Thoracic aorta (tissue), 2 donors: ENCODE measurements around the gene CELF4. TPM values are rescaled to one million over a fixed set of nuclear protein-coding genes. Genes with fewer than 3 reads are reported as not detected.

ENCODE experiments used
- ATAC-seq: fragments of 150-250 bp; one replicate; pipeline ENCODE4 v1.8.0; 2017; ENCODE audit warnings: low read depth; ENCODE audit not compliant: insufficient number of reproducible peaks, low FRiP score
- DNase-seq: peaks from one replicate; pipeline ENCODE4 v3.0.0-alpha.2; 2020; ENCODE audit warnings: low spot score
- H3K27ac ChIP-seq, 2 donors: fragments of 200-600 bp; sonication (generic); 1 replicate in 1 of 2; 2 replicates in 1 of 2; pipeline ENCODE4 v1.5.1; 2016; ENCODE audit warnings: mild to moderate bottlenecking in 2 of 2, moderate library complexity in 2 of 2
- H3K27me3 ChIP-seq: fragments of 200-600 bp; sonication (generic); replicated peaks from 2 replicates; pipeline ENCODE4 v1.6.0; 2016; ENCODE audit warnings: mild to moderate bottlenecking; ENCODE audit not compliant: insufficient read depth
- H3K36me3 ChIP-seq: fragments of 200-600 bp; sonication (generic); one replicate; pipeline ENCODE4 v1.5.1; 2016
- H3K4me1 ChIP-seq, 2 donors: fragments of 200-600 bp; sonication (generic); 1 replicate in 1 of 2; 2 replicates in 1 of 2; pipeline versions ENCODE4 v1.5.1 to v1.6.0; 2016; ENCODE audit warnings: low read depth in 2 of 2, mild to moderate bottlenecking in 1 of 2; ENCODE audit not compliant: control insufficient read depth in 1 of 2
- H3K4me3 ChIP-seq: fragments of 200-600 bp; sonication (generic); 2 replicates; pipeline ENCODE4 v1.5.1; 2016; ENCODE audit warnings: mild to moderate bottlenecking
- H3K9me3 ChIP-seq: fragments of 200-600 bp; sonication (generic); 2 replicates; pipeline ENCODE4 v1.5.1; 2016
- CTCF ChIP-seq: fragments of 200-600 bp; sonication (generic); IDR thresholded peaks from one replicate; pipeline ENCODE4 v1.5.1; 2019; ENCODE audit warnings: antibody characterized with exemption
- total RNA-seq, 2 donors: library from RNA; depleted of rRNA; stranded (reverse); fragments of >200 nt; gene quantifications; one replicate each; pipeline versions ENCODE4 v1.1.0 to v1.2.3, GENCODE V29; 2016

The CELF4 gene
- total RNA-seq, 2 donors from 2014 or later = not detected

GRCh38 chr18:37588289-37588688 is 22.7 kb upstream of the CELF4 start:
- H3K4me3 ChIP-seq = no peak overlapping the region
- H3K4me1 ChIP-seq = no peaks in the 10 kb centered on the region
- DNase-seq = no peak
- no peak overlapping the region for H3K27ac ChIP-seq
- H3K27me3 ChIP-seq = no peaks in the 10 kb centered on the region
- H3K36me3 ChIP-seq = no peaks in the 10 kb centered on the region
- no peak for TF ChIP-seq CTCF
- peaks cover 6% of the 10 kb centered on the region for H3K9me3 ChIP-seq
- no peak for ATAC-seq

GRCh38 chr18:37586656-37587225 is 21.1 kb upstream of the CELF4 start:
- H3K27ac ChIP-seq = no peak overlapping the region
- H3K4me3 ChIP-seq = no peak overlapping the region
- no peak for ATAC-seq
- no peaks in the 10 kb centered on the region for H3K27me3 ChIP-seq
- DNase-seq = no peak
- TF ChIP-seq CTCF = no peak
- H3K36me3 ChIP-seq = no peaks in the 10 kb centered on the region
- H3K9me3 ChIP-seq = peaks cover 6% of the 10 kb centered on the region
- no peaks in the 10 kb centered on the region for H3K4me1 ChIP-seq

- Histone ChIP-seq H3K36me3 (no peaks in the 10 kb centered on the region), H3K9me3 (no peaks in the 10 kb centered on the region), H3K27ac (no peak overlapping the region), H3K4me3 (no peak overlapping the region), H3K4me1 (no peaks in the 10 kb centered on the region), H3K27me3 (no peaks in the 10 kb centered on the region)
- TF ChIP-seq CTCF = no peak
- ATAC-seq (no peak), DNase-seq (no peak)
Observed at GRCh38 chr18:37584952-37585695, 19.5 kb upstream of the CELF4 start.

GRCh38 chr18:37584217-37584616 is 18.6 kb upstream of the CELF4 start:
- H3K4me3 ChIP-seq = no peak overlapping the region

More at GRCh38 chr18:37584217-37584616, 18.6 kb upstream of the CELF4 start:
- TF ChIP-seq CTCF = no peak
- no peaks in the 10 kb centered on the region for H3K9me3 ChIP-seq
- no peaks in the 10 kb centered on the region for H3K27me3 ChIP-seq
- no peak overlapping the region for H3K27ac ChIP-seq
- no peak for DNase-seq
- no peaks in the 10 kb centered on the region for H3K4me1 ChIP-seq
- ATAC-seq = no peak
- no peaks in the 10 kb centered on the region for H3K36me3 ChIP-seq
